Common myeloid progenitor, CD34-positive (primary cell): ENCODE measurements around the gene F5.
"Not testable (repeated sequence)": the region's sequence is repeated elsewhere in the genome, so short reads cannot be mapped to it uniquely, and the experiment has no call there.

Experiments
- CTCF ChIA-PET: fragments of 350-600 bp; sonication (Branson Sonifier 250); formaldehyde crosslinking; loops from one replicate; lab custom pipeline; 2021; ENCODE audit warnings: antibody characterized with exemption; lab: Charles Lee
- POLR2A ChIA-PET: fragments of 350-600 bp; sonication (Branson Sonifier 250); formaldehyde crosslinking; loops from one replicate; lab custom pipeline; 2021; ENCODE audit warnings: antibody characterized with exemption; lab: Charles Lee
- DNase-seq, 3 donors: peaks; one replicate each; pipeline versions ENCODE4 v3.0.0 to v3.0.0-alpha.2; 2013
- H3K27ac ChIP-seq, 2 experiments: 1 replicate in 1 of 2; 2 replicates in 1 of 2; pipeline ENCODE4 v1.7.0; 2013; ENCODE audit warnings: inconsistent platforms in 2 of 2, low read length in 2 of 2, mild to moderate bottlenecking in 2 of 2, low read depth in 1 of 2, moderate library complexity in 1 of 2; ENCODE audit not compliant: severe bottlenecking in 2 of 2, insufficient read depth in 1 of 2, poor library complexity in 1 of 2
- H3K27me3 ChIP-seq, 5 experiments: replicated peaks in 2 of 5; 1 replicate in 3 of 5; 2 replicates in 2 of 5; pipeline versions ENCODE4 v1.6.1 to v1.7.0; 2013; ENCODE audit warnings: low read length in 4 of 5, mild to moderate bottlenecking in 2 of 5, moderate library complexity in 2 of 5, inconsistent platforms in 1 of 5; ENCODE audit not compliant: insufficient read depth in 5 of 5, control insufficient read depth in 4 of 5
- H3K36me3 ChIP-seq, 4 experiments: 1 replicate in 2 of 4; 2 replicates in 2 of 4; pipeline versions ENCODE4 v1.6.1 to v1.7.0; 2013; ENCODE audit warnings: low read length in 3 of 4, control low read depth in 1 of 4, mild to moderate bottlenecking in 1 of 4; ENCODE audit not compliant: control insufficient read depth in 4 of 4, insufficient read depth in 4 of 4
- H3K4me1 ChIP-seq, 4 experiments: 1 replicate in 3 of 4; 2 replicates in 1 of 4; pipeline versions ENCODE4 v1.6.1 to v1.7.1; 2013; ENCODE audit warnings: low read length in 3 of 4, mild to moderate bottlenecking in 3 of 4, control low read depth in 1 of 4, inconsistent platforms in 1 of 4, moderate library complexity in 1 of 4; ENCODE audit not compliant: control insufficient read depth in 4 of 4, insufficient read depth in 4 of 4; ENCODE audit errors: control extremely low read depth in 1 of 4
- H3K4me3 ChIP-seq, 7 experiments: 1 replicate in 4 of 7; 2 replicates in 3 of 7; pipeline versions ENCODE4 v1.5.1 to v1.7.0; 2013; ENCODE audit warnings: mild to moderate bottlenecking in 7 of 7, low read length in 6 of 7, moderate library complexity in 6 of 7, inconsistent platforms in 2 of 7, low read depth in 2 of 7, control low read depth in 1 of 7; ENCODE audit not compliant: insufficient read depth in 4 of 7, control insufficient read depth in 1 of 7; ENCODE audit errors: extremely low read depth in 1 of 7
- H3K9me3 ChIP-seq, 5 experiments: 1 replicate in 4 of 5; 2 replicates in 1 of 5; pipeline versions ENCODE4 v1.6.1 to v1.7.1; 2013; ENCODE audit warnings: low read length in 4 of 5, mild to moderate bottlenecking in 2 of 5, inconsistent platforms in 1 of 5, low read depth in 1 of 5, moderate library complexity in 1 of 5; ENCODE audit not compliant: control insufficient read depth in 4 of 5, insufficient read depth in 2 of 5; ENCODE audit errors: control extremely low read depth in 1 of 5
- WGBS: methylation state at CpG from one replicate; pipeline ENCODE4 v1.1.5; 2013; ENCODE audit not compliant: insufficient coverage; 5-methylcytosine and 5-hydroxymethylcytosine counted together

F5 gene

DNA sequence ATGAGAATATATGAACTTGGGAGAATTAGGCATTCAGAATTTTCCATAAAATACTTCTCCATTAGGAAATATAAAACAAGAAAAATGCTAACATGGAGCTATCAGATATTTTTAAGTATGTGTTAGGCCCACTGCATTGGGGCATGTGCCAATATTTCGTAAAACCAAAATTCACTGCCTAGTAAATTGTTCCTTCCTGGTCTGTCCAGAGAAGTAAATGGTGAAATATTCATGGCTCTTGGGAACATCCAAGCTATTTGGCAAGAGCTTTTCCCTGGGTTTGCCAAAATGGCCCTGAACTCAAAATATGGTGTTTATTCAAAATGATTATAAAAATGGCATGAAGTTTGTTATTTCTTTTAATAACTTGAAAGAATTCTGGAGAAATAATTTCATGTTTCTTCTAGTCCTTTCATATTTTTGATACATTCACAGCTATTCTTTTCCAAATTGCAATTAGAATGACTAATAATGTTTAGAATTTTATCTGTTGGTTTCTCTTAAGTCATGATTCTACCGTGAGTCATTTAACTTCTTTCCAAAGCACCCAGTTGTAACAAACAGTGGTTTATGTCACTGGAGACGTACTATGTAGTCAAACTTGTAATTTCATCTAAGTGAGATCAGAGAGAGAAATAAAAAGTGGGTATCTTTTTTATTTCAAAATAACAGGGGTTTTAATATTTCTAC is 74.8 kb downstream of the F5 start:
- H3K27me3 ChIP-seq = no peaks in the 10 kb centered on the region
- no peaks in the 10 kb centered on the region for H3K9me3 ChIP-seq
- DNase-seq = no peak
- no peaks in the 10 kb centered on the region for H3K36me3 ChIP-seq
- peaks cover 6 to 26% (median 16%) of the 10 kb centered on the region in 4 experiments for H3K4me1 ChIP-seq
- ChIA-PET POLR2A (no interaction called here), CTCF (interaction anchor here (0.8 to 2.2 kb wide), 4 partner anchors 20 to 28 kb away, joined by 3 to 5 read pairs (median 4); partner anchors contain the start of gene SLC19A2)
- H3K4me3 ChIP-seq = no peak overlapping the region
- H3K27ac ChIP-seq = no peak overlapping the region
- 100% methylated on average over 1 of the region's 3 CpGs for WGBS

DNA sequence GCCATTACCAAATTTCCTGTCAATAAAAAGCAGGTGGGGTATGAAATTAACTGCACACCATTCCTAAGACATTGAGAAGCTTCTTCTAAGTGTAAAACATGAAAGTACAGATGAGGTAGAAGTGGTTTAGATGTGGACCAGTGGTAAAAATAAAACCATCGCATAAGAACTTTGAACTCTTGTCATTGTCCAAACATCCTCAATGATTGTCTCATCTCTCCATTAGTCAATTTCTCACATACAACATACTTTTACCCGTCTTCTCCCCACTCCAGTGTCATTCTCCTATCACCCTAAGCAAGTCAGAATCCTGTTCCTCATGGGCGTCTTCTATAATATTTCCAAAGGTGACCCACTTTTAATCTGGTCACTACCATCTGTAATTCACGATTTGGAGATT is 76.2 kb downstream of the F5 start:
- WGBS = 95% methylated on average over 2 of the region's 4 CpGs
- ChIA-PET CTCF (interaction anchor here (1.4 to 2.2 kb wide), 2 partner anchors 24 to 36 kb away, joined by 3 to 5 read pairs; partner anchors contain the start of gene SLC19A2), POLR2A (no interaction called here)
- Histone ChIP-seq H3K4me1 (peaks cover 6 to 26% (median 16%) of the 10 kb centered on the region in 4 experiments), H3K4me3 (no peak overlapping the region), H3K9me3 (no peaks in the 10 kb centered on the region), H3K36me3 (no peaks in the 10 kb centered on the region), H3K27me3 (no peaks in the 10 kb centered on the region), H3K27ac (no peak overlapping the region)
- DNase-seq = no peak

DNA sequence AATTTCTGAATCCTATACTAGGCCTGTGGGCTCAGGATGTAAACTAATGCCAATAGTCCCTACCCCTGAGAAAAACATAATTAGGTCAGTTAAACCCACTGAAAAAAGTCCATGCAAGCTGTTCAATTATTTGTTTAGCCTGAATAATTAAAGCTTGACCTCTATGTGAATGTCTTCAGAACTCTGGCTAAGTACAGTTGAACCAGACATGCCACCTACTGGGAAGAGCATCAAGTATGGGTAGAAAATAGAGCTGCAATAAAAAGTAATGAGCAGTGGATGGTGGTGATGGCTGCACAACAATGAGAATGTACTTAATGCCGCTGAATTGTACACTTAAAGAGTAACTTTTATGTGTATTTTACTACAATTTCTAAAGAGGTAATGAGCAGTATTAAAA is 76.9 kb downstream of the F5 start:
- Histone ChIP-seq H3K36me3 (no peaks in the 10 kb centered on the region), H3K9me3 (no peaks in the 10 kb centered on the region), H3K27ac (no peak overlapping the region), H3K4me1 (peaks cover 6 to 26% (median 16%) of the 10 kb centered on the region in 4 experiments), H3K27me3 (no peaks in the 10 kb centered on the region), H3K4me3 (no peak overlapping the region)
- ChIA-PET CTCF (interaction anchor here (0.7 to 1.4 kb wide), 3 partner anchors 36 to 84 kb away, joined by 3 to 4 read pairs (median 3); no protein-coding TSS in a partner anchor), POLR2A (no interaction called here)
- no peak for DNase-seq
- no CpG with 5 or more reads among the region's 1 CpG for WGBS

DNA sequence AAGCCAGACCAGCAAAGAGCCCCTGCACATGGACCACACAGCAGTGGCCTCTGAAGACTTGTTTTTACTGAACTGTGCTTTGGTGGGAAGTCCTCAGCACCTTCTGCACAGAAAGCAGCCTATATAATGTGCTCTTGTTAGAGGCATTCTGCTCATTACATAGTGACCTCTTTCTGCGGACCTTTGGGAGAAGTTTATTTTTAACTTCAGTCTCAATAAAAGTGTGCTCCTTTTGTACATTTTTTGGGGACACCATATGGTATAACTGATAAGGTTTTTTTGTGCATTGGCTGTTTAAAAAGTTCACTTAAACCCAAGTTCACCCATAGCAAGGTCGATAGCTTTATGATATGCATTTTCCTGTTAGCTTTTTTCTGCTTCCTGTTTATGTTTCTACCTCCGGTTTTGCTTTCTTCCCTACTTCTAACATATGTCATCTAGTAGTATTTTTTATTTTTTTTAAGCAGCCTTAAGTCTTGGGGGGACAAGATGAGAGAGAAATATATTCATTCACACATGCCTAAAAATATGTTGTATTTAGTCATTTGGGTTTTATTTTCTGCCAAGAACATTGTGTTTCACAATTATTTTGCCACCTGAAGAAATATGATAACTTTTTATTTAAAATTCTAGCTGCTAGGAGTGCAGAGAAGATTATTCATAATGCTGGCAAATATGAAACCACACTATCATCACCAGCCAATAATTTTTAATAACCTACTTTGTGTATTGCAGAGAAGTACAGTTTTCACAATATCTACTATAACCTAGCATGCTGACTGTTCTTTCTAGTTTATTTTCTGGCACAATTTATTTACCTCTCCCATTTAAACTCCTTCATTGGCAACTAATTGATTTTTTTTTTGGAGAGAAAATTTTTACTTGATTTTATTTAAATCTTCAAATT is 77.6 kb downstream of the F5 start:
- Histone ChIP-seq H3K4me1 (peaks cover 6 to 25% (median 13%) of the 10 kb centered on the region in 4 experiments), H3K36me3 (no peaks in the 10 kb centered on the region), H3K9me3 (no peaks in the 10 kb centered on the region), H3K27me3 (no peaks in the 10 kb centered on the region), H3K4me3 (peak overlapping the region in 2 of 7 experiments; percentile 7 to 25), H3K27ac (peak overlapping the region in 1 of 2 experiments; percentile 61)
- CTCF ChIA-PET = interaction anchor here (0.7 to 1.3 kb wide), 3 partner anchors 12 to 84 kb away, joined by 3 to 6 read pairs (median 4); no protein-coding TSS in a partner anchor
- POLR2A ChIA-PET = interaction anchor here (0.6 kb wide), 1 partner anchor 22 kb away, joined by 4 read pairs; no protein-coding TSS in a partner anchor
- peak in 1 of 3 donors; percentile 53 for DNase-seq
- WGBS = 0% methylated on average over 1 of the region's 3 CpGs

DNA sequence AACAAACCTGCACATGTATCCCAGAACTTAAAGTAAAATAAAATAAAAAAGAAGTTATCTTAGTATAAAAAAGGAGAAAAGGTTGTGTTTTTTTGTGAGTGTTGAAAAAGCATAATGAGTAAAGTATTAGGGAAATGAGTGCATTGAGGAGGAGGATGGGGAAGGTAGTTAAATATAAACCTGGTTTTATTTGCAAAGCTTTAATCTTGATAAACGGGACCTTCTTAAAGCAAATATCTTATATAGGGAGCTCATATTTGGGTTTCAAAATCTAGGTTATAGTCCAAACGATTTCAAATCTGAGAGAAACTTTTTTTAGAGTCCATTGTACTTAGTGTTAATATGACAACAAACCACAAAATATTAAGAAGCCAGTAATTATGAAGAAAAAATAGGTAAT is 78.9 kb downstream of the F5 start:
- Histone ChIP-seq H3K36me3 (no peaks in the 10 kb centered on the region), H3K4me1 (peaks cover 6 to 19% (median 10%) of the 10 kb centered on the region in 4 experiments), H3K9me3 (no peaks in the 10 kb centered on the region), H3K27ac (no peak overlapping the region), H3K27me3 (no peaks in the 10 kb centered on the region), H3K4me3 (no peak overlapping the region)
- no peak for DNase-seq
- WGBS = no CpG with 5 or more reads among the region's 2 CpGs
- CTCF ChIA-PET = interaction anchor here (1.3 kb wide), 1 partner anchor 11 kb away, joined by 6 read pairs; no protein-coding TSS in a partner anchor
- POLR2A ChIA-PET = no interaction called here

DNA sequence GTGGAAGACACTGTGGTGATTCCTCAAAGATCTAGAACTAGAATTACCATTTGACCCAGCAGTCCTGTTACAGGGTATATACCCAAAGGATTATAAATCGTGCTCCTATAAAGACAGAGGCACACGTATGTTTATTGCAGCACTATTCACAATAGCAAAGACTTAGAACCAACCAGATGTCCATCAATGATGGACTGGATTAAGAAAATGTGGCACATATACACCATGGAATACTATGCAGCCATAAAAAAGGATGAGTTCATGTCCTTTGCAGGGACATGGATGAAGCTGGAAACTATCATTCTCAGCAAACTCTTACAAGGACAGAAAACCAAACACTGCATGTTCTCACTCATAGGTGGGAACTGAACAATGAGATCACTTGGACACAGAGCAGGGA is 82.7 kb downstream of the F5 start:
- WGBS = no CpG with 5 or more reads among the region's 2 CpGs
- POLR2A ChIA-PET, H3K4me3 ChIP-seq, H3K36me3 ChIP-seq, CTCF ChIA-PET, H3K27me3 ChIP-seq, DNase-seq, H3K4me1 ChIP-seq, H3K9me3 ChIP-seq, H3K27ac ChIP-seq: not testable (repeated sequence)
